H1 (cell line): Measurements from ENCODE around the gene GIPC2. TPM values are rescaled to one million over a fixed set of nuclear protein-coding genes. Genes with fewer than 3 reads are reported as not detected.

Experiments
- BCL11A ChIP-seq, 2 experiments: IDR thresholded peaks; one replicate each; pipeline ENCODE4 v1.6.1; 2011; ENCODE audit warnings: low read depth in 2 of 2, low read length in 2 of 2, mild to moderate bottlenecking in 2 of 2
- CBX8 ChIP-seq: fragments of 300-800, 300-1000 bp; sonication (generic); IDR thresholded peaks from 2 replicates; pipeline ENCODE4 v1.7.1; 2016; ENCODE audit warnings: low read depth, low read length, borderline replicate concordance
- CHD2 ChIP-seq: IDR thresholded peaks from 2 replicates; pipeline ENCODE4 v1.6.1; 2012; ENCODE audit warnings: low read length, improper control_type of control experiment
- CTBP2 ChIP-seq: IDR thresholded peaks from 2 replicates; pipeline ENCODE4 v1.7.0; 2011; ENCODE audit warnings: borderline replicate concordance, mild to moderate bottlenecking, moderate library complexity, mixed read lengths, low read length; ENCODE audit not compliant: insufficient read depth, insufficient read length
- EZH2 ChIP-seq: fragments of 200-600 bp; sonication (generic); IDR thresholded peaks from 2 replicates; pipeline ENCODE4 v1.7.1; 2012; ENCODE audit warnings: low read depth, mild to moderate bottlenecking, moderate library complexity, low read length, inconsistent platforms; ENCODE audit not compliant: severe bottlenecking
- FOSL1 ChIP-seq: IDR thresholded peaks from 2 replicates; pipeline ENCODE4 v1.6.1; 2011; ENCODE audit warnings: mild to moderate bottlenecking, low read depth, low read length, moderate library complexity; ENCODE audit not compliant: insufficient read depth
- GABPA ChIP-seq: IDR thresholded peaks from 2 replicates; pipeline ENCODE4 v1.6.1; 2011; ENCODE audit warnings: mild to moderate bottlenecking, low read length, moderate library complexity, borderline replicate concordance; ENCODE audit not compliant: insufficient read depth
- GTF2F1 ChIP-seq: IDR thresholded peaks from 2 replicates; pipeline ENCODE4 v1.6.1; 2012; ENCODE audit warnings: low read depth, low read length, improper control_type of control experiment, borderline replicate concordance
- HDAC6 ChIP-seq: IDR thresholded peaks from one replicate; pipeline ENCODE4 v1.7.1; 2012; ENCODE audit warnings: low read depth, mild to moderate bottlenecking, inconsistent platforms, low read length, moderate library complexity
- KDM1A ChIP-seq: fragments of 200-600, 300-600 bp; sonication (generic); IDR thresholded peaks from 2 replicates; pipeline ENCODE4 v1.7.1; 2016; ENCODE audit warnings: mild to moderate bottlenecking, low read length, borderline replicate concordance
- KDM4A ChIP-seq: IDR thresholded peaks from one replicate; pipeline ENCODE4 v1.7.1; 2012; ENCODE audit warnings: low read depth, mild to moderate bottlenecking, moderate library complexity, low read length, inconsistent platforms; ENCODE audit not compliant: severe bottlenecking
- PHF8 ChIP-seq: fragments of 200-600 bp; sonication (generic); conservative IDR thresholded peaks from 2 replicates; pipeline ENCODE4 v1.7.1; 2012; ENCODE audit warnings: low read depth, mild to moderate bottlenecking, inconsistent platforms, low read length, moderate library complexity
- RAD21 ChIP-seq, 2 experiments: IDR thresholded peaks in 1 of 2; conservative IDR thresholded peaks in 1 of 2; 2 replicates each; pipeline ENCODE4 v1.6.1; 2011; ENCODE audit warnings: low read depth in 2 of 2, low read length in 2 of 2, improper control_type of control experiment in 1 of 2, inconsistent platforms in 1 of 2, mild to moderate bottlenecking in 1 of 2, moderate library complexity in 1 of 2
- RXRA ChIP-seq: IDR thresholded peaks from 2 replicates; pipeline ENCODE4 v1.6.1; 2011; ENCODE audit warnings: low read depth, mild to moderate bottlenecking, low read length, moderate library complexity; ENCODE audit not compliant: insufficient read depth
- SP4 ChIP-seq: IDR thresholded peaks from 2 replicates; pipeline ENCODE4 v1.6.1; 2012; ENCODE audit warnings: low read length, inconsistent platforms
- SRF ChIP-seq: IDR thresholded peaks from 2 replicates; pipeline ENCODE4 v1.6.1; 2011; ENCODE audit warnings: mild to moderate bottlenecking, low read depth, low read length, moderate library complexity
- TAF1 ChIP-seq: IDR thresholded peaks from 2 replicates; pipeline ENCODE4 v1.6.1; 2011; ENCODE audit warnings: mild to moderate bottlenecking, low read depth, low read length
- TAF7 ChIP-seq: optimal IDR thresholded peaks from 2 replicates; pipeline ENCODE3; 2011; ENCODE audit warnings: low read depth, mild to moderate bottlenecking, inconsistent platforms, low read length, moderate library complexity, borderline replicate concordance
- YY1 ChIP-seq: IDR thresholded peaks from 2 replicates; pipeline ENCODE4 v1.6.1; 2011; ENCODE audit warnings: low read depth, mild to moderate bottlenecking, low read length
- polyA plus RNA-seq, 7 experiments: library from polyadenylated mRNA; depleted of rRNA in 3 of 7; stranded (reverse) in 5 of 7; unstranded in 2 of 7; fragments of >200 nt in 5 of 7; fragments of 200-250 nt in 2 of 7; gene quantifications; 1 replicate in 5 of 7; 2 replicates in 1 of 7; 4 replicates in 1 of 7; pipeline versions ENCODE4 v1.2.1 to v1.2.3, GENCODE V29; 2011 to 2013; ENCODE audit warnings: missing spikeins in 2 of 7, mixed read lengths in 2 of 7
- total RNA-seq: library from RNA; stranded (reverse); fragmentation: NEBNext Ultra II Directional; extraction: Animal tissue kit (Norgen Biotek cat#: 25700); gene quantifications from 2 replicates; pipeline ENCODE4 v1.2.1, GENCODE V29; 2021
- TF ChIP-seq, protein P1 (sequence below): IDR thresholded peaks from 2 replicates; pipeline ENCODE4 v1.6.1; 2012; ENCODE audit warnings: low read length, inconsistent platforms
- TF ChIP-seq, protein P2 (sequence below): IDR thresholded peaks from 2 replicates; pipeline ENCODE4 v1.6.1; 2011; ENCODE audit warnings: low read depth, mild to moderate bottlenecking, low read length; ENCODE audit not compliant: insufficient read depth

Gene GIPC2
- total and polyA plus RNA-seq, 2 of the 8 experiments (the other 6 are each of a cell fraction or from before 2014, with no cell fraction given) = 0.29 to 0.69 TPM

- TF ChIP-seq YY1 (peak; percentile 61; the same call in 1 of the 2 replicates), EZH2 (peak; percentile 67), TAF7 (peak; percentile 18), KDM1A (no peak), RXRA (no peak), SP4 (no peak), SRF (no peak), GTF2F1 (no peak), CHD2 (peak; percentile 20; the same call in 1 of the 2 replicates), PHF8 (peak; percentile 54; the same call in 1 of the 2 replicates), FOSL1 (no peak), KDM4A (peak; percentile 96), TAF1 (peak; percentile 54), RAD21 (IDR thresholded peaks at IDR 0.05 in 1 of 2, conservative IDR thresholded peaks at IDR 0.05 in 1 of 2; ENCODE audit: low read depth in 2 of 2, low read length in 2 of 2) (no peak), CTBP2 (no peak), GABPA (no peak), HDAC6 (no peak), BCL11A (IDR thresholded peaks at IDR 0.05; ENCODE audit: low read depth in 2 of 2, low read length in 2 of 2) (no peak), CBX8 (no peak)
- TF ChIP-seq, protein P1, sequence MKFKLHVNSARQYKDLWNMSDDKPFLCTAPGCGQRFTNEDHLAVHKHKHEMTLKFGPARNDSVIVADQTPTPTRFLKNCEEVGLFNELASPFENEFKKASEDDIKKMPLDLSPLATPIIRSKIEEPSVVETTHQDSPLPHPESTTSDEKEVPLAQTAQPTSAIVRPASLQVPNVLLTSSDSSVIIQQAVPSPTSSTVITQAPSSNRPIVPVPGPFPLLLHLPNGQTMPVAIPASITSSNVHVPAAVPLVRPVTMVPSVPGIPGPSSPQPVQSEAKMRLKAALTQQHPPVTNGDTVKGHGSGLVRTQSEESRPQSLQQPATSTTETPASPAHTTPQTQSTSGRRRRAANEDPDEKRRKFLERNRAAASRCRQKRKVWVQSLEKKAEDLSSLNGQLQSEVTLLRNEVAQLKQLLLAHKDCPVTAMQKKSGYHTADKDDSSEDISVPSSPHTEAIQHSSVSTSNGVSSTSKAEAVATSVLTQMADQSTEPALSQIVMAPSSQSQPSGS = no peak
- TF ChIP-seq, protein P2, sequence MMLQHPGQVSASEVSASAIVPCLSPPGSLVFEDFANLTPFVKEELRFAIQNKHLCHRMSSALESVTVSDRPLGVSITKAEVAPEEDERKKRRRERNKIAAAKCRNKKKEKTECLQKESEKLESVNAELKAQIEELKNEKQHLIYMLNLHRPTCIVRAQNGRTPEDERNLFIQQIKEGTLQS = no peak
Measured at GRCh38 chr1:78045926-78046778, at the start of gene GIPC2 (continued).
